HepG2 (cell line): ENCODE measurements around the gene CFAP69.

ENCODE experiments used
- KDM5B ChIP-seq: sonication (generic); formaldehyde crosslinking; IDR thresholded peaks from 2 replicates; pipeline ENCODE4 v1.4.0; 2020; ENCODE audit warnings: missing genetic modification reagents, mild to moderate bottlenecking, borderline replicate concordance
- TF ChIP-seq, protein P1 (sequence below): sonication (generic); formaldehyde crosslinking; IDR thresholded peaks from 2 replicates; pipeline ENCODE4 v1.5.0; 2020; ENCODE audit warnings: mild to moderate bottlenecking, missing genetic modification reagents, moderate library complexity
- TF ChIP-seq, protein P2 (sequence below): sonication (generic); formaldehyde crosslinking; IDR thresholded peaks from 2 replicates; pipeline ENCODE4 v1.4.0; 2020; ENCODE audit warnings: missing genetic modification reagents
- TF ChIP-seq, protein P3 (sequence below): sonication (generic); formaldehyde crosslinking; IDR thresholded peaks from 2 replicates; pipeline ENCODE4 v1.4.0; 2020; ENCODE audit warnings: low read depth, mild to moderate bottlenecking, missing genetic modification reagents
- TF ChIP-seq, protein P4 (sequence below): sonication (generic); formaldehyde crosslinking; IDR thresholded peaks from 2 replicates; pipeline ENCODE4 v1.4.0; 2020; ENCODE audit warnings: missing genetic modification reagents
- TF ChIP-seq, protein P5 (sequence below): sonication (generic); formaldehyde crosslinking; IDR thresholded peaks from 2 replicates; pipeline ENCODE4 v1.8.1; 2023; ENCODE audit warnings: mild to moderate bottlenecking, inconsistent platforms, moderate library complexity, missing genetic modification reagents, borderline replicate concordance
- TF ChIP-seq, protein P6 (sequence below): sonication (generic); formaldehyde crosslinking; IDR thresholded peaks from 2 replicates; pipeline ENCODE4 v1.5.0; 2020; ENCODE audit warnings: missing genetic modification reagents, mild to moderate bottlenecking, borderline replicate concordance

DNA sequence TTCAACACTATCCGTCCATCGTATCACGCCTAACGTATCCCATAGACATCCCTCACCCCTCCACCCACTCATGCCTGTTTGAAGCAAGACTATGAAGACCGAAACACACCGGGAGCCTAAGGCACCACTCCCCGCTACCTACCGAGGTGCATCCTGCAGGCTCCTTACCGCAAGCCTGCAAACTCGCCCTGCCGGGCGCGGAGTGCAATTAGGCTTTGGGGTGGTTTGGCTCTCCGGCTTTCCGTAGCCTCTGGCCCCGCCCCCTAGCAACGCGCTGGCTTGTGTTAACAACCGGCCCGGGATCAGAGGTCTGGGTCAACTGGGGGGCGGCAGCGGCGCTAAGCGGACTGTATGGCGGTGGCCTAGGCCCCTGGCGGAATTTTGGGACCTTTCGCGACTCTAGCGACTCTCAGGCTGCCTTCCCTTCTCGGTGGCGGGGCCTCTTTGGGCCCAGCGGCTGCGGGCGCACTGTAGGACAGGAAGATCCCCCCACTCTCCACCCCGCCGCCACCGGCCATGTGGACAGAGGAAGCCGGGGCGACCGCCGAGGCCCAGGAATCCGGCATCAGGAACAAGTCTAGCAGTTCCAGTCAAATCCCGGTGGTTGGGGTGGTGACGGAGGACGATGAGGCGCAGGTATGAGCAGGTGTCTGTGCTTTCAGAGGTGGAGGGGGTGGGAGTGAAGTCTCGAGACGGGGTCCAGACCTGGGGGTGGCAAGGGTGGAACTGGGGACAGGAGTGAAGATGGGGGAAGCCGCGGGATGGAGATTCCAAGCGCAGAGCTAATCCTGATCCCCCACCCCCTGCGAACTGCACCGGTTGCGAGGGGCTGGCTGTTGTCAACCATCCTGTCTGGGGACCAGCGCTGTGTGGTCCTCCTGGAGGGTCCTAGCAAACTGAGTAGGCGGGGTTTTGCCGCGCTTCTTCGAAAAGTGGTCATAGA is at the start of gene CFAP69:
- TF ChIP-seq, protein P1, sequence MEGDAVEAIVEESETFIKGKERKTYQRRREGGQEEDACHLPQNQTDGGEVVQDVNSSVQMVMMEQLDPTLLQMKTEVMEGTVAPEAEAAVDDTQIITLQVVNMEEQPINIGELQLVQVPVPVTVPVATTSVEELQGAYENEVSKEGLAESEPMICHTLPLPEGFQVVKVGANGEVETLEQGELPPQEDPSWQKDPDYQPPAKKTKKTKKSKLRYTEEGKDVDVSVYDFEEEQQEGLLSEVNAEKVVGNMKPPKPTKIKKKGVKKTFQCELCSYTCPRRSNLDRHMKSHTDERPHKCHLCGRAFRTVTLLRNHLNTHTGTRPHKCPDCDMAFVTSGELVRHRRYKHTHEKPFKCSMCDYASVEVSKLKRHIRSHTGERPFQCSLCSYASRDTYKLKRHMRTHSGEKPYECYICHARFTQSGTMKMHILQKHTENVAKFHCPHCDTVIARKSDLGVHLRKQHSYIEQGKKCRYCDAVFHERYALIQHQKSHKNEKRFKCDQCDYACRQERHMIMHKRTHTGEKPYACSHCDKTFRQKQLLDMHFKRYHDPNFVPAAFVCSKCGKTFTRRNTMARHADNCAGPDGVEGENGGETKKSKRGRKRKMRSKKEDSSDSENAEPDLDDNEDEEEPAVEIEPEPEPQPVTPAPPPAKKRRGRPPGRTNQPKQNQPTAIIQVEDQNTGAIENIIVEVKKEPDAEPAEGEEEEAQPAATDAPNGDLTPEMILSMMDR (CRISPR knock-in tag): peak; percentile 53; the same call in 1 of the 2 replicates
- TF ChIP-seq, protein P2, sequence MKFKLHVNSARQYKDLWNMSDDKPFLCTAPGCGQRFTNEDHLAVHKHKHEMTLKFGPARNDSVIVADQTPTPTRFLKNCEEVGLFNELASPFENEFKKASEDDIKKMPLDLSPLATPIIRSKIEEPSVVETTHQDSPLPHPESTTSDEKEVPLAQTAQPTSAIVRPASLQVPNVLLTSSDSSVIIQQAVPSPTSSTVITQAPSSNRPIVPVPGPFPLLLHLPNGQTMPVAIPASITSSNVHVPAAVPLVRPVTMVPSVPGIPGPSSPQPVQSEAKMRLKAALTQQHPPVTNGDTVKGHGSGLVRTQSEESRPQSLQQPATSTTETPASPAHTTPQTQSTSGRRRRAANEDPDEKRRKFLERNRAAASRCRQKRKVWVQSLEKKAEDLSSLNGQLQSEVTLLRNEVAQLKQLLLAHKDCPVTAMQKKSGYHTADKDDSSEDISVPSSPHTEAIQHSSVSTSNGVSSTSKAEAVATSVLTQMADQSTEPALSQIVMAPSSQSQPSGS (CRISPR knock-in tag): peak; percentile 64
- TF ChIP-seq KDM5B (CRISPR knock-in tag): peak; percentile 80; the same call in 1 of the 2 replicates
- TF ChIP-seq, protein P3, sequence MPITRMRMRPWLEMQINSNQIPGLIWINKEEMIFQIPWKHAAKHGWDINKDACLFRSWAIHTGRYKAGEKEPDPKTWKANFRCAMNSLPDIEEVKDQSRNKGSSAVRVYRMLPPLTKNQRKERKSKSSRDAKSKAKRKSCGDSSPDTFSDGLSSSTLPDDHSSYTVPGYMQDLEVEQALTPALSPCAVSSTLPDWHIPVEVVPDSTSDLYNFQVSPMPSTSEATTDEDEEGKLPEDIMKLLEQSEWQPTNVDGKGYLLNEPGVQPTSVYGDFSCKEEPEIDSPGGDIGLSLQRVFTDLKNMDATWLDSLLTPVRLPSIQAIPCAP: no peak
- TF ChIP-seq, protein P4, sequence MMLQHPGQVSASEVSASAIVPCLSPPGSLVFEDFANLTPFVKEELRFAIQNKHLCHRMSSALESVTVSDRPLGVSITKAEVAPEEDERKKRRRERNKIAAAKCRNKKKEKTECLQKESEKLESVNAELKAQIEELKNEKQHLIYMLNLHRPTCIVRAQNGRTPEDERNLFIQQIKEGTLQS: no peak
- TF ChIP-seq, protein P5, sequence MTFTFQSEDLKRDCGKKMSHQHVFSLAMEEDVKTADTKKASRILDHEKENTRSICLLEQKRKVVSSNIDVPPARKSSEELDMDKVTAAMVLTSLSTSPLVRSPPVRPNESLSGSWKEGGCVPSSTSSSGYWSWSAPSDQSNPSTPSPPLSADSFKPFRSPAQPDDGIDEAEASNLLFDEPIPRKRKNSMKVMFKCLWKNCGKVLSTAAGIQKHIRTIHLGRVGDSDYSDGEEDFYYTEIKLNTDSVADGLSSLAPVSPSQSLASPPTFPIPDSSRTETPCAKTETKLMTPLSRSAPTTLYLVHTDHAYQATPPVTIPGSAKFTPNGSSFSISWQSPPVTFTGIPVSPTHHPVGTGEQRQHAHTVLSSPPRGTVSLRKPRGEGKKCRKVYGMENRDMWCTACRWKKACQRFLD: peak; percentile 76
- TF ChIP-seq, protein P6, sequence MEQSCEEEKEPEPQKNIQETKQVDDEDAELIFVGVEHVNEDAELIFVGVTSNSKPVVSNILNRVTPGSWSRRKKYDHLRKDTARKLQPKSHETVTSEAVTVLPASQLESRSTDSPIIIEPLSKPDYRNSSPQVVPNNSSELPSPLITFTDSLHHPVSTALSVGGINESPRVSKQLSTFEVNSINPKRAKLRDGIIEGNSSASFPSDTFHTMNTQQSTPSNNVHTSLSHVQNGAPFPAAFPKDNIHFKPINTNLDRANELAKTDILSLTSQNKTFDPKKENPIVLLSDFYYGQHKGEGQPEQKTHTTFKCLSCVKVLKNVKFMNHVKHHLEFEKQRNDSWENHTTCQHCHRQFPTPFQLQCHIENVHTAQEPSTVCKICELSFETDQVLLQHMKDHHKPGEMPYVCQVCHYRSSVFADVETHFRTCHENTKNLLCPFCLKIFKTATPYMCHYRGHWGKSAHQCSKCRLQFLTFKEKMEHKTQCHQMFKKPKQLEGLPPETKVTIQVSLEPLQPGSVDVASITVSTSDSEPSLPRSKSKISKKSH (CRISPR knock-in tag): 0 out of 2 replicates have a peak, but pooled peaks have one; percentile 52
